ENCODE data around the gene KCNN3.
"Not testable (repeated sequence)": the region's sequence is repeated elsewhere in the genome, so short reads cannot be mapped to it uniquely, and the experiment has no call there.

DNA sequence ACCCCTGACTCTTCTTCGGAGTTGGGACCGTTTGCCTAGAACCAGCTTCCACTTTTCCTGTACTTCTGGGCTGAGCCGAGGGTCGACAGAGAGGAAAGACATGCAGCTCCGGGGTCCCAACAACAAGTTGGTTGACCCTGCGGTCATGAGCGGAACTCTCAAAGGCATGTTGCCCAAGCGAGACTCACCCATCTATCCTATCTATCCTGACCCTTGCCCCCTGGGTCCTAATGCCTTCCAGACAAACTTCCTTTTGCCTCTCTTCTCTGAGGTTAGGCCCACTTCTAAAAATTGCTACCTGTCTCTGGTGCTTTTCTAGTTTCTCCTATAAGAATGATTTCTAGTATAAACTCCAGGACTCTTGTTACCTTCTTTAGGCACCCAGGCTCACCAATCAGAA, 197.8 kb downstream of the KCNN3 start:
- TF ChIP-seq CTCF (IDR thresholded peaks at IDR 0.05); EP300 (IDR thresholded peaks at IDR 0.05); POLR2AphosphoS5 (IDR thresholded peaks at IDR 0.05); POLR2A (IDR thresholded peaks at IDR 0.05; ENCODE audit: low read depth): not testable (repeated sequence)

All from esophagus muscularis mucosa (tissue), 4 donors.